HG03066 (cell line): ENCODE measurements around the gene DIMT1.

Experiments used
- ATAC-seq: cut with Tn5 transposase; IDR thresholded peaks from one replicate; pipeline ENCODE4 v1.9.1; 2021; ENCODE audit warnings: low read depth; ENCODE audit not compliant: unreplicated experiment

Gene DIMT1

DNA sequence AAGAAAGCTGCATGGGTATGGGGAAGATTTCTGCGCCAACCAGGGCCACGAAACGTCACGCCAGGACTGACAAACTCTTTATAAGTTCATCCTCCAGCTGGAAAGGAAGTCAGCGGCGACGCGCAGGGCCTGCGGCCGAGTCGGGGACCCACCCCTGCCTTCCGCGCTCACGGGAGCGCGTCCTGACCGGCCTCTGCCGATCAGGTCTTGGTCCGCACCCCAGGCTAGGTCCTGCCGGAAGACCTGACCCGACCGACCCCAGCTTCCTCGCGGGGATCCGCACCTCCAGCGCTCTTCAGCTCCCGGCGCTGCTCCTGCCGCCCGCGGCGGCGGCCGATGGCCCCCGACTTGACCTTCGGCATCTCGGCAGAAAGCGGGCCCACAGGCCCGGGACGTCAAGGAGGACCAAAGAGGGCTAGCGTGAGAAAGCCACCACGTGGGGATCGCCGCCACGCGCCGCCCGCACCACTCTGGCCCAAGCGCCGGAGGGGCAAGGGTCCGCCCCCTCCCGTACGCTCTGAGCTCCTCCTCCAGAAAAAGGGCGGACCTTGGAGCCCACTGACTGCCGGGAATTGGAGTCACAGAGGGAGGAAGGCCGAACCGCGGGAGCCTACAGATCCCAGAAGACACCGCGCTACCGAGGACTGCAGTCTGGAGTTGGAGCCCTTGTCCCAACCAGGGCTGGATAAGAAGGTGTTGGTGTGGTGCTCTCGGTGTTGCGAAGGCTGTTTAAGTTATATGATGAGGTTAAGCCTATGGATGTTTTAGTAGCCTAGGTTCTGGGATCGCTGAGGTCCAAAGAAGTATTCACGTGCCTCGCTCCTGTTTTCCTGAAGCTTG, at the start of gene DIMT1:
Gene DIMT1 (minus strand): TSS at position 495 of the 840 bp plus-strand sequence. CDS start 133 bp downstream, at position 362.
- ATAC-seq, result peak; percentile 96

DNA sequence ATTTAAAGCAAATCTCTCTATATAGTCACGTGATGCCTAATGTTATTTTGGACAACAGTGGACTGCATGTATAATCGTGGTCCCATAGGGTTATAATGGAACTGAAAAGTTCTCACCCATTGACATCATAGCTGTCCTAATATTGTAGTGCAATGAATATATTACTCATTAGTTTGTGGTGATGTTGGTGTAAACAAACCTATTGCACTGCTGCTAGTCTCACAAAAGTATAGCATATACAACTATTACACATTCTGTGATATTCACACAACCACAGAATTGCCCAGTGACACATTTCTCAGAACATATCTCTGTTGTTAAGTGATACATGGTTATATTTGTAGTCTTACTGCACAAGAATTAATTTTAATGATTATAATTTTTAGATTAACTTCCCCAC, 46.6 kb upstream of the DIMT1 start:
- no peak for ATAC-seq

DNA sequence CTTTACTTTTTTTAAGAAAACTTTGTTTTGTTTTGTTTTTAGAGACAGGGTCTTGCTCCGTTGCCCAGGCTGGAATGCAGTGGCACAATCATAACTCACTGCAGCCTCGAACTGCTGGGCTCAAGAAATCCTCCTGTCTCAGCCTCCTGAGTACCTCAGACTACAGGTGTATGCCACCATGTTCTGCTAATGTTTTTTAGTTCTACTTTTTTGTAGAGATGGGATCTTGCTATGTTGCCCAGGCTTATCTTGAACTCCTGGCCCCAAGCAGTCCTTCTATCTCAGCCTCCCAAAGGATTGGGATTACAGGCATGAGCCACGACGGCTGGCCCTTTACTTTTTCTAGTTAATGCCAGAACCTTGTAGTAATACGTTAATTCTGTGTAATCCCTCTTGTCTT, 44.8 kb upstream of the DIMT1 start:
- ATAC-seq, result no peak

DNA sequence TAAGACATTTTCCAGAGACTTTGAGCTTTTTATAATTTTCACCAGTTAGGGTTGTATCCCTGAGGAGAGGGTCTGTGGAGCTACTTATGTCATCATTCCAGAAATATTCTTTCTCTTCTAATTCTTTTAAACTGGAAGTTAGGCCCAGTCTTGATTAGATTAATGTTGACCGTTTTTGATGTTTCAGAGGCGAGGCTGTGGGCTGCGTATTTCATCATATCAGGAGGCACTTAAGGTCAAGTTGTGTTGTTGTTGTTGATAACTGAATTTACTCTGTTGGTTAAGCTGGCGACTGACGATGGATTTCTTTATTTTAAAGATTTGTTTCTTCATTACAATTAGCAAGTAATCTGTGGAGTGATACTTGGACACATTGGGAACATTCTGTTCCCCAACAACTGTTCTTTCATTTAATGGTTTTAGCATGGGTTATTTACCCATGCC, 28.9 kb upstream of the DIMT1 start:
- no peak for ATAC-seq

DNA sequence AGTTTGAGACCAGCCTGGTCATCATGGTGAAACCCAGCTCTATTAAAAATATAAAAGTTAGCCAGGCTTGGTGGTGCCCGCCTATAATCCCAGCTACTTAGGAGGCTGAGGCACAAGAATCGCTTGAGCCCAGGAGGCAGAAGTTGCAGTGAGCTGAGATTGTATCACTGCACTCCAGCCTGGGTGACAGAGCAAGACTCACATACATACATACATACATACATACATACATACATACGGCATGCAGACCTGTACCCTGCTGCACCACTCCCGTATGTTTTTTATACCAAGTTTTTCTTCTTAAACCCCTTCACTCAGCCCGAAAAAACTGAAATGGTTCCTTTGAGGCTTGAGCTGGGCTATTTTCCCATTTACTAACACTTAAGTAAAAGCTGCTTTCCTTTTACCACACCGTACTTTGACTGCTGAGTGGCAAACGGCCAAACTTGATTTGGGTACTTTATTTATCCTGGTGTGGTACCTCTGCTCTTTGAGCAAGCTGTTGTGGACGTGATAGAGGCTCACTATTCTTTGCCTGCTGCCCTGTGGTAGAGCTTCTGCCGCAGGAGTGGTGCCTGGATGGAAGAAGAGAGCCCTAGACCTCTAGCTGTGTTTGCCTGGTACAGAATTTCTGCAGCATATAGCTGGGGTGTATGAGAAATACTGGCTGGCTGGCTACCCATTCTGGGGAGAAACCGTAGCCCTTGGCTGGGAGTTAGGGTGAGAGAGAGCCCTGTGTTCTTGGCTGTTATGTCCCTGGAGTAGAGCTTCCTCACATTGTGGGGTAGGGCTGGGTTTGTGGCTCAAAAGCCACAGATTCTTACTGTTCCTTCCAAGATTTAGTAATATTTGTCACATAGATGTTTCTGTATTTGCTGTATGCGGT, 28.3 kb upstream of the DIMT1 start:
- ATAC-seq, result no peak

DNA sequence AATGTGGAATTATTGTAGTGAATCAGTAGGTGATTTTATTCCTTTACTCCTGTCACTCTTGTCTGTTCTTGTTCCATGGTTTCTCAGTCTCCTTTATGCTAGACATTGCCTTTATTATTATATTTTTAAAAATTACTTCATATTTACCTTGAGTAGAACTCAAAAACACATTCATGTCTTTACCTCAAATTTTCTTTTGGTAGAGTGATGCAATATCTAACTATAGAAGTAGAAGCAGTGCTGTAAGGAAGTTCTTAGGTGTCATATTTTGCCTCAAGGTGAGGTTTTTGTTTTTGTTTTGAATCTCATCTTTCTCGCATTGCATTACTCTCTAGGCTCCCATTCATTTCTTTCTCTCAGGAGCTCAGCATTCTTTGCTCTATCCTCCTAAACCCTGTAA, 21.1 kb upstream of the DIMT1 start:
- ATAC-seq, result no peak

DNA sequence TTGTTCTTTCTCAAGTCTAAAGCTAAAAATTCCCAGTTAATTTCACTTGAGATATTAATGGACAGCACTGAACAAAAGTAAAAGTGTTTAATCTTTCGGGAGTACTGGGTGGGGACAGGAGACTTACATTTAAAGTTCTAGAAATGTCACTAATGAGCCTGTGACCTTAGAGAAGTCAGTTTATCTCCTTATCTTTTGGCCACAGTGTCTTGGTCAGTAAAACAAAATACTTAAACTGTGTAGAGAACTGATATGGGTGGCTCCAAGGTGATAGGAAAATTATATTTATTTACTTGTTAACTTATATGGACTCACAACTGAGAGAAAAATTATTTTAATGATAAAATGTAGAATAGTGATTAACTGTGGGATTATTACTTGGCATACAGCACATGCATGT, 17.7 kb upstream of the DIMT1 start:
- ATAC-seq, result no peak

DNA sequence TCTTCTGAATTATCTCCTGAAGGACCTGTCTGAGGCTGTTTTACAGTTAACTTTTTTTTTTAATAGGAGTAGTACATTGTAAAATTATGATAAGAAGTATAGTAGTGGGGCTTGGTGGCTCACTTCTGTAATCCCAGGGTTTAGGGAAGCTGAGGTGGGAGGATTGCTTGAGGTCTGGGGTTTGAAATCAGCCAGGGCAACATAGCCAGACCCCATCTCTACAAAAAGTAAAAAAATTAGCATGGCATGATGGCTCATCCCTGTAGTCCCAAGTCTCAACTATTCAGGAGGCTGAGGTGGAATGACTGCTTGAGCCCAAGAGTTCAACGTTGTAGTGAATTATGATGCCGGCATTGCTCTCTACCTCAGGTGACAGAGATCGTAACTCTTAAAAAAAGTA, 15.9 kb upstream of the DIMT1 start:
- ATAC-seq, result no peak

DNA sequence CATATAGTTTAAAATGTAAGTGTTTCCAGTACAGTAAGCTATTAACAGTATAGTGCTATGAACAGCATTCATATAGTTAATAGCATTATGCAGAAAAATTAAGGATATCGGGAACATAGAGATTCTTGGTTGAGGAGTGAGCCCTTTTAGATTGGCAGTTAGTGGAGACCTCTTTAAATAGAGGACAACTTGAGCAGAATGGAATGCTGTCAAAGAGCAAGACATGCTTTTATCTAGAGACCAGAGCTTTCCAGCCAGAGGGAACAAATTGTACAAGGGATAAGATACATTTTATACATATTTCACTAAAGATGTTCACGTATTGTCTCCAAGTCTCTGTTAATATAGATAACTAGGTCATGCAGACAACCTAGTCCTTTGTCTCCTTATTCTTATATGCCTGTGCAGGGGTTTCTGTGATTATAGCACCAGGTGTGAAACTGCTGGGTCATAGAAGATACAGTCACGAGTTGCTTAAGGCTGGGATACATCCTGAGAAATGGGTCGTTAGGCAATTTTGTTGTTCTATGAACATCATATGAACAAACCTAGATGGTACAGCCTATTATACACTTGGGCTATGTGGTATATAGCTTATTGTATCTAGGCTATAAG, 14.9 kb upstream of the DIMT1 start:
- no peak for ATAC-seq

DNA sequence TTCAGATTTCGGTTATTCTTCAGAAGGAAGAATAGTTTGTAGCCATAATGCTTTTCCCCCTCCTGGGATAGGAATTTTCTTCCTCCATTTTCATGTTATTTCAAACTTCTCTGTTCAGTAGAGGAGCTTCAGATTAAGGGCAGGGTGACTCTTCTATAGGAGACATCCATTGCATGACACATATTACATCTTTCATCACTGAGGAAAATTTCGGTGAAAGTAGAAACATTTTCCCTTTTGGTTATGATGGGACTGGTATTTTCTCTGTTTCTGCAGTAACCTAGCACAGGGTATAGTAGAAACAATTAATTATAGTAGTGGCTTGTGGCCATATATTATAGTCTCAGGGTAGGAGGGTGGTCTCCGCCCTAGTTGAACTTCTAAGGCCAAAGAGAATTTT, 10.0 kb upstream of the DIMT1 start:
- no peak for ATAC-seq

DNA sequence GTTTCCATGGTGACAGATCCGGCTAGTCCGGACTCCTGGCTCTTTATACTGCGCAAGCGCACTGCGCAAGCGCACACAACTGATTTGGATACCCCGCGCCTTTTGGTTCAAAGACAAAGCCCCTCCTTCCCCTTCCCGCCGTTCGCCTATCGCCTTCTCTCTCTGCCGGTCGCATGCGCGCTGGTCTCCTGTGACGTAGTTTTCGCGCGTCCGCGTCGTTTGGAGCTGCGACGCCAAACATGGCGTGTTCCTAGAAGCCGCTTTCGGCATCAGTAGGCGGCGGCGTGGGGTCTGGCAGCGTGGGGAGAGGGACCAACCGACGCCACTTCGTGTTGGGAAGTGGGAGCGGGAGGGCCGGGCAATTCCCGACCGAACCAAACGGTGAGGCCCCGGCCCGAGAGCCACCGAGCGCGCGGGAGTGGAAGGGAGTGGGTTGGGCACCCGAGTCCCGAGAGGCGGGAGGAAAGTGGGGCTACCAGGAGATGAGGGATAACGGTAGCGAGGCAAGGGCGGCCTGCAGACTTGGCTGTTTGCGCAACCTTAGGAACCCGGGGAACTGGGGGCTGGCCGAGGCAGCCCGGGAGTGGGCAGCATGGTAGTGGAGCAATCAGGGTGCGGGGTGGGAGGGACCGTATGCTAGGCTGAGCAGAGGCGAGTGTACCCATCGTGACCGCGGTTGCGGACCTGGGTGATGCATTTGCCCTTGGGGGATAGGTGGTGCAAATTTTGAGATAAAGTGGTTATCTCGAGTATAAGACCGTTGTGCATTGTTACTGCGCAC, 9.0 kb upstream of the DIMT1 start, which contains the start of gene IPO11:
Gene IPO11 (plus strand): TSS at position 215 of the 781 bp plus-strand sequence. CDS start 24,517 bp downstream, outside the sequence.
- peak; percentile 96 for ATAC-seq

DNA sequence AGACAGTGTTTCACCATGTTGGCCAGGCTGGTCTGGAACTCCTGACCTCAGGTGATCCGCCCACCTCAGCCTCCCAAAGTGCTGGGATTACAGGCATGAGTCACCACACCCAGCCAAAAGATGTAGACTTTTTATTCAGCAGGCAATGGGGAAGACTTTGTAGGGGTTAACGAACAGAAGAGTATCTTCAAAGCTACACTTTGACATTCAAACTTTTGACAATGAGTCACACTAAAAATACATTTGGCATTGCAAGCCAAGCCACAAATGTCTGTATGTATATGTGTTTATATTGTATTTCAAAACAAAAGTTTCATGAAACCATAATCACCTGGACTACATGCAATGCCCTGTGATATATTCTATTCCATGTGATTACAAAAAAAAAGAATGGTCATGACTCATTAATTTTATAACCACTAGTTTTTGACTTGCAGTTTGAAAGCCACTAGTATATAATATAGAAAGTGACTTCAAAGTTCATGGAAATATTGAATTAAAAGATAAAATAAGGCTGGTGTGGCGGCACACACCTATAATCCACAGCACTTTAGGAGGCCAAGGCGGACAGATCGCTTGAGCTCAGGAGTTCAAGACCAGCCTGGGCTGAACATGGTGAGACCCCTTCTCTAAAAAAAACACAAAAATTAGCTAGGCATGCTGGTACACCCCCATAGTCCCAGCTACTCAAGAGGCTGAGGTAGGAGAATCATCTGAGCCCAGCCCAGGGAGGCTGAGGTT, 8.3 kb downstream of the DIMT1 start:
- no peak for ATAC-seq

DNA sequence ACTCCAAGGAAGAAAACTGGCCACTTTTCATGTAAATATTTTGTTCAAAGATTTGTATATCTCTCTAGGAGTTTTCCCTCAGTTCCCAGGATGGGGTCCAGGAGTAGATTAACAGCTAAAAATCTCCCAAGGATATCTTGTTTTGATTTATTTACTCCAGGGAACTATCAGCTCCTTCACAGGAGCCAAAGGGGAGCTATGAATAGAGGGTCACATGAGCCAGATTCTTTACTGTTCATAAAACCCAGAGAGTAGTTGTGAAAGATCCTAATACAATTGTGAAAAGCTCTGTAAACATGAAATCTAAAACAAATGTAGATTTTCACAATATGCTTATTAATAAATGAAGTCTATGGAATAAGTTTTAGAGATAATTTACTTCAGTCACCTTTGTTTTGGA, 16.9 kb downstream of the DIMT1 start:
- ATAC-seq, result no peak

DNA sequence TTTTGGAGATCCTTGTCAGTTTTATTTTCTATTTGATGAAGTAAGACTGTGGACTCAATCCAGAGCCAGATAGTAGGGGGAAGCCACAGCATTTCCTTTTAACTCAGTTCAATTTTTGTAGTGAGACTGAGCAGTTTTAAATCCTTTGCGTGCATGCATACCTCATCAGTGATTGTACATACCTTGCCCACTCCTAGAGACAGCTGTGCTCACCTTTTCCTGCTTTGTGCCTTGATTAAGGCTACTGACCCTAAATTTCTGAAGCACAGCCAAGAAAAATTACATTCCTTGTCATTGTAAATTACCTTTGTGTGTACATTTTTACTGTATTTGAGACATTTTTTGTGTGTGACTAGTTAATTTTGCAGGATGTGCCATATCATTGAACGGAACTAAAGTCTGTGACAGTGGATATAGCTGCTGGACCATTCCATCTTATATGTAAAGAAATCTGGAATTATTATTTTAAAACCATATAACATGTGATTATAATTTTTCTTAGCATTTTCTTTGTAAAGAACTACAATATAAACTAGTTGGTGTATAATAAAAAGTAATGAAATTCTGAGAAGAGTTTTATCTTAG, 17.8 kb downstream of the DIMT1 start:
- ATAC-seq, result no peak

DNA sequence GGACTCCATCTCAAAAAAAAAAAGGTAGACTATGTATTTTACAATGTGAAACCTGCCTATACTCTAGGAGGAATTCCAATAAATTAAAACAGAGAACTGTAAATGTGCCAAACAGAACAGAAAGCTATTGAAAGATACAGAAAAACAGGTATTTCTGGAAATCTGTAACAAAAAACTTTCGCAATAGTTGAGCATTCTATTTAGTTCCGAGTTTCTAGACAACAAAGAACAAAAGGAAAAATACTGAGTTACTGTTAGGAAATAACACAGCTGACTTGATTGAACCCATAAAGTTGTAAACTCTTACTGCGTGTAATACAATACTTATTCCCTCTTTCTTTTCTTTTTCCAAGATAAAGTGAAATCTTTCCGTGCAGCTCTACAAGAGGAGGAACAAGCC, 18.6 kb downstream of the DIMT1 start:
- ATAC-seq, result no peak

DNA sequence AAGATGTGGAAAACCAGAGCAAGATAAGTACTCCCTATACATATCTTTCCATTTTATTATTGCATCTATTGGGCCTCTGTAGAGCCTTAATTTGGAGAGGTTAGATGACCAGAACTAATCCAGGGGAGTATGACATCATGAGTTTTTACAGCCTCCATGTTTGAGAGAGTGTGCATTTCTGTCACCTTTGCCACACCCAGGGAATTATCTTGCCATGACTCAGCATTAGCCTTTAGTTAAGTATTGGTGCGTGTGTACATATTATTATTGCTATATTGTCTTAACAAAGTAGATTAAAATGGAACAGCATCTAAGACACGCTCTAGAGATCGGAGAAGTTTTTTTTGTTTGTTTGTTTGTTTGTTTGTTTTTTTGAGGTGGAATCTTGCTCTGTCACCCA, 27.6 kb downstream of the DIMT1 start:
- ATAC-seq, result no peak

DNA sequence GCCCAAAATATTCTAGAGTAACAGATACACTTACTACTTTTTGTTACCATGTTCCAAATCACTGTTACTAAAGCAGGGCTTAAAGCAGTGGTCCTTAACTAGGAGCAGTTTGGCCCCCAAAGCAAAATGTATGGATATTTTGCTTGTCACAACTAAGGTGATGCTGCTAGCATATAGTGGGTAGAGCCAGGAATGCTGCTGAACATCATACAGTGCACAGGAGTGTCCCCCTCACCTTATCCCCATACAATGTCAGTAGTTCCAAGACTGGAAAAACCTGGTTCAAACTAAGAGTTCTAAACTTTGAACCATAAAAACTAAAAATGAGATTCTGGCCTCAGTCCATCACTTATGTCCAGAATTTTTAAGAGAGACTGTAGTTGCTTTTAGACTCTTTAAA, 28.1 kb downstream of the DIMT1 start:
- ATAC-seq, result no peak

DNA sequence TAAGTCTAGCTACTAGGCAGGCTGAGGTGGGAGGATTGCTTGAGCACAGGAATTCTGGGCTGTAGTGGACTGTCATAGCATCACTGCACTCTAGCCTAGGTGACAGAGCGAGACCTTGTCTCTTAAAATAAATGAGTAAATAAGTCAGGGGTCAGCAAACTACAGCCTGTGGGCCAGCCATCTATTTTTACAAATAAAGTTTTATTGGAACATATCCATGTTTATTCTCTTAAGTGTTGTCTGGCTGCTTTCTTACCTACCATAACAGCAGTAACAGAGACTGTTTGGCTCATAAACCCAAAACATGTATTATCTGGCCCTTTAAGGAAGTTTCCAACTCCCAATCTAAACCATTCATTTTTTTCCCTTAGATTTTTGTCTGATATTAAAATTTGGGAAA, 29.6 kb downstream of the DIMT1 start:
- no peak for ATAC-seq

DNA sequence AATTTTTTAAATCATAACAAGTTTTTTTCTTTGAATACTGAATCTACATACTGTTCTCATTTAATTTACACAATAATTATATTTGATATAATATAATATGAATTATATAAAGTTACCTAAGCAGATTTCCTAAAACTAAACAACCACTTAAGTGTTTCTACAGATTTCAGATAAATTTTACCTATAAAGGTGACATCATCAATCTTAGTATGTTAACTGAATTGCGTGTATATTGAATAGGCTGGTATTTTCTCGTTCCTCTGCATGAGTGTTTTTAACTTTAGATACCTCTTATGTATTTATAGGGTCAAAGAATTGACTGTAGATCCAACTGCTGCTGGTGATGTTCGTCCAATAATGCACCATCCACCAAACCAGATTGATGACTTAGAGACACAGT, 30.3 kb downstream of the DIMT1 start:
- ATAC-seq, result no peak
